ENCODE data around the gene ATF6.

The ATF6 gene

GRCh38 chr1:161981735-161982506 is 215.8 kb downstream of the ATF6 start:
- DNase-seq, result no peak

DNA sequence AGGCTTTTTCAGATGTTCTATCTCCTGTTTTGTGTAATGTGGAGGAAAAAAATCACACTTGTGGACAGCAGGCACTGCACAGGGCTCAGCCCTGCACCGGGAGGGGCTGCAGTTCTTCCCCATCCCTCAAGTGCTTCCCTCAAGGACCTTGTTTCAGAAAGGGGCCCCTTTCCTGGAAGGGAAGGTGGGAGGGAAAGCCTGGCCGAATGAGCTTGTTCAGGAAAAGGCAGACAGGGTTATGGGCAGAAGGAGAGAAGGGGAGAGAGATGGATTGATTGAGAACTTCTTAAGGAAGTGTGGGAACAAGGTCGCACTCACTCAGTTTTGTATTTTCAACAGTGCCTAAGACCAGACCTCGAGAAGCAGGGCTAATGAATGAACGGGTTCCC is 216.4 kb downstream of the ATF6 start:
- no peak for DNase-seq

DNA sequence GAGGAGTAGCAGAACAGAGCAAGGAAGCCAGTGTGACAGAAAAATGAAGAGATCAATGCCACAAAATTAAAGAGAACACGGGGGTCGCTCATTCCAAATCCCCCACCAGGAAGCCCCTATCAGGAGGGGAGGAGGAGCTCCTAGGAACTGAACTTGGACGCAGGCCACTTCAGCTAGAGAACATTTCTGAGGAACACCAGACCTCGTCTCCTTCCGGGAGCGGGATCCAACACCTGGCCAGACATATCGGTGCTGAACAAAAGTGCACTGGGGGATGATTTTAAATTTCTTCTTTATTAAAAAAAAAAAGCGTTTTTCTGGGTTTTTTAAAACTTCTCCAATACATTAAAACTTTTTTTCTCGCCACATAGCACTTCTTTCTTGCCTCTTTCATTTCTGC is 216.8 kb downstream of the ATF6 start:
- DNase-seq, result no peak

DNA sequence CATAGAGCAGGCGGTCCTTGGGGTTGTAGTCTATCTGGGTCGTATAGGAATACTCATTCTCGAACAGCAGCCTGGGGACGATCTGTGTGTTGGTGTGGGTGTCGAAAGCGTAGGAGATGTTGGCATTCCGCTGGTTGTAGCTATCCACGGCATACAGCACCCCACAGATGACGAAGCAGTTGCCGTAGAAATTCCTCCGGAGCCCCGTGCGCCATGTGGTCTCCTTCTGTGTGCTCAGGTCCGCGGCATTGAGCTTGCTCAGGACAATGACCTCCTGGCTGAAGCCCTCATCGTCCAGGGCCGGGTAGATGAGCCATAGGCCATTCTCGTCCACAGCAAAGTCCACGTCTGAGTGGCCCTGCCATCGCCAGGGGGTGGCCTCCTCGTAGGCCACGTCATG is 217.6 kb downstream of the ATF6 start:
- no peak for DNase-seq

DNA sequence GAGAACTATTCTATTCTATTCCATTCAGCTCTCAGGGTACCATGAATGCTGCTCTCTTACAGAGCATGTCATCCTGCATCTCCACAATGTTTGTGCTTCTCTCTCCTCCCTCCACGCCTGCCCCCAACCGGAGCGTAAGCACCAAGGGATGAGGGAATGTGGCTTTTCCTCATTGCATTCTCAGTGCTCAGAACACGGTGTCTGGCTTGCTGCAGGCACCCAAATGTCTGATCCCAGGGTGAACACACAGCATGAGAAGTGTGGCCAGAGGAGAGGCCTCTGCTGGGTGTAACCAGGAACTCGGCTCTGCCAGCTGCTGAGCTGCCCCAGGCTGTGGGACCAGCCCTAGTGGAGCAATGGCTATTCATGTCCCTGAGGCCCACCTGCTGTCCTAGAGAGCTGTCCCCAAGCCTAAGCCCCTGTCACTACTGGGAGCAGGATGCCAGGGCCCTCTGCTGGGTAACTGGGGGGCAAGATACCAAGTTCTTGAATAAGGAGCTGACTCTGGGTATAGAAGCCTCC is 219.2 kb downstream of the ATF6 start:
- no peak for DNase-seq

DNA sequence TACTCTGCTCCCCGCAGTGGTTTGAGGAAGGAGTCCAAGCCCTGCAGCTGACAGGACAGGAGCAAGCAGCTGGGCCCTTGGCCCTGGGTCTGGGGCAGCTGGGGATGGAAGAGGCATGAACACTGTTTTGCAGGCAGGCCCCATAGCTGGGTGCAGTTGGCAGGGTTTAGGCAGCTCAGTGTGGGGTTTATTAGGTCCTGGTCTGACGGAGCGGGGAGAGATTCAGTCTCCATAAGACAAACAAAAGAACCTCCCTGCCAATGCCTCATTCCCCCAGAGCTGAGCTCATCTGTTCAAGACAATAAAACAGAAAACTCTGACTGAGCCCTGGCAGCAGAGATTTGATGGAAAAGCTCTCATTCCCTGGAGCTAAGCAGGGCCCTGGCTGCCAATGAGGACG is 220.2 kb downstream of the ATF6 start:
- DNase-seq, result no peak

DNA sequence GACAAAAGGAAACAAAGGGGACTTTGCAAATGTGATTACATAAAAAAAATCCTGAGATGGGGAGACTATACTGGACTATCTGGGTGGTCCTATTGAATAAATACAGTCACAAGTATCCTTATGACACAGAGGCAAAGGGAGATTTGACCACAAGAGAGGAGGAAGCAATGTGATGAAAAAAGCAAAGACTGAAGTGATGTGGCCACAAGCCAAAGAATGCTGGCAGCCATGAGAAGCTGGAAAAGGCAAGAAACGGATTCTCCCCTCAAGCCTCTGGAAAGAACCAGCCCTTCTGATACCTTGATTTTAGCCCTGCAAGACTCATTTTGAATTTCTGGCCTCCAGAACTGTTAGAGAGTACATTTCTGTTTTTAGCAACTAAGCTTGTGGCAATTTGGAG is 221.2 kb downstream of the ATF6 start:
- no peak for DNase-seq

GRCh38 chr1:161987872-161988271 is 221.8 kb downstream of the ATF6 start:
- DNase-seq, result no peak

DNA sequence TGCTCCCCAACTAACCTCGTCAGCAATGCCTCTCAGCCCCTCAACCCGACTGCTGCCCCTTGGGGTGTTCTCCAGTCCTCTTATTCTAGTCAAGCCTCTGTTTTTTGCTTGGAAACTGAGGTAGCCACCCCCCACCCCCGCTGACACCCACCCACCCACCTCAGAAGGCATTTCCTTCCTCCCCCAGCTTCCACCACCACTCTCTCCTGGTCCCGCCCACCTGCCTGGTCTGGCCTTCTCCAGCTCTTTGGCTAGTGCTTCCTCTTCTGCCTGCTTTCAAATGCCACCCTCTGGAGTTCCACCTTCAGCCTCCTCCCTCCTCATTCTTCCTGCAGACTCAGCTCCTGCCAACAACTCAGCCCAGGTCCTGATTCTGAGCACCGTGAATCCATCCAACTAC is 222.3 kb downstream of the ATF6 start:
- no peak for DNase-seq

DNA sequence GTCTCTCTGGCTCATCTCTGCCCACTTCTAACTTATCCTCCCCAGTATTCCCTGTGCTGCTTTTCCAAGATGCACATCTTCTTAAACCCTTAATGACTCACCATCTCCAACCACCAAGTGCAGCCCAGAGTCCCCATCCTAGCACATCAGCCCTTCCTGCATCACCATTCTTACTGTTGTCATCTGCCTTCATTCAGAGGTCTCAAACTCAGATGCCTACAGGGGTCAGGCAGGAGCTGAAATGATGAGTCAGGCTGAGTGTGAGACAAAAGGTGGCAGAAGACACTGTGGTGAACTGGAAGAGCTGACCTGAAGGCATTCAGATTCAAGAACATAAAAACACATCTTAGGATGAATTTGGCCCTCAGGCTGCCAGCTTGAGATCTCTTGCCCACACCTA is 223.0 kb downstream of the ATF6 start:
- DNase-seq, result no peak

GRCh38 chr1:161989786-161990185 is 223.7 kb downstream of the ATF6 start:
- no peak for DNase-seq

- no peak for DNase-seq
Observed at GRCh38 chr1:161993576-161993975, 227.5 kb downstream of the ATF6 start.

GRCh38 chr1:161994175-161994668 is 228.1 kb downstream of the ATF6 start:
- no peak for DNase-seq

DNA sequence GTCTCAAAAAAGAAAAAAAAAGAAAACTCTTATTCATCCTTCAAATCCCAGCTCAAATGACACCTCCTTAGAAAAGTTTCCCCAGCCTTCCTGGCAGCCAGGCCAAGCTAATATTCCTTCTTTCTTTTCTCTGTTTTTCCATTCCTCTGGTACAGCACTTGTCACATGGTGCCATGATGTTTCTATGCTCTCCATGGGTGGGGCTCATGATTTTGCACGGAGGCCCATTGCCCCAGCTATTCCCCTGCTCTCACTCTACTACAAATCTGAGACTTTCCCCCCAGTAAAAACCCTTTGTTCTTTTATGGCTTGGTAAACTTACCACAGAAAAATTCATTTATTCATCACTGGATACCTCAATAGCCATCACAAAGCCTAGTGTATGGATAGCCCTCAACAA is 231.0 kb downstream of the ATF6 start:
- no peak for DNase-seq

GRCh38 chr1:161998811-161999210 is 232.7 kb downstream of the ATF6 start:
- no peak for DNase-seq

DNA sequence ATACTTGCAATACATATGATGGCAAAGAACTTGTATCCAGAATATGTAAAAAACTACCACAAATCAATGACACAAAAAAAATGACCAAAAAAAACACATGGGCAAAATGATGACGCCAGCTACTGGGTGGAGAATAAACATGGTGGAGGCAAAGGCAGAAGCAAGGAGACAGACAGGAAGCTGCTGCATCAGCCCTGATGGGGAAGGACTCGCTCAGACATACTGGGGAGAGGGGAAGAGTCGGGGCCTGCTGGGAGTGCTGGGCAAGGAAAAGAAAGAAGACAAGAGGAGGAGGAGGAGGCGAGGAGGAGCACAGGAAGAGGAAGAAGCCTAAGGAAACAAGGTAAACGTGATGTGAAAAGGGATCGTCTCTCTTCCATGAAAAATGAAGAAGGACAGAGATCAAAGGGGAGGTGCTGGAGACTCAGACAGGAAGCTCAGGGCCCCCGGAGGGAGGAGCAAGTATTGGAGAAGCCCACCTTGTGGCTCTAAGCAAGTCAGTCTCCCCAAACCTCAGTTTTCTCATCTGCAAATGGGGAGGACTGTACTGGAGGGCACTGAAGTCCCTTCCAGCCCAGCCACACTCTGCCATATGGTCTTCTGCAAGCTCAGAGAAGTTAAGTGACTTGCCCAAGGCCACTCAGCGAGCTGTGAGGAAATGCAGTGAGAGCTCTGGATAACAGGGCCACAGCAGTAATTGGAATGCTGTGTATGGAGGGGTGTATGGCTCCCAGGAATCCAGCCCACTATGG is 233.4 kb downstream of the ATF6 start:
- no peak for DNase-seq

DNA sequence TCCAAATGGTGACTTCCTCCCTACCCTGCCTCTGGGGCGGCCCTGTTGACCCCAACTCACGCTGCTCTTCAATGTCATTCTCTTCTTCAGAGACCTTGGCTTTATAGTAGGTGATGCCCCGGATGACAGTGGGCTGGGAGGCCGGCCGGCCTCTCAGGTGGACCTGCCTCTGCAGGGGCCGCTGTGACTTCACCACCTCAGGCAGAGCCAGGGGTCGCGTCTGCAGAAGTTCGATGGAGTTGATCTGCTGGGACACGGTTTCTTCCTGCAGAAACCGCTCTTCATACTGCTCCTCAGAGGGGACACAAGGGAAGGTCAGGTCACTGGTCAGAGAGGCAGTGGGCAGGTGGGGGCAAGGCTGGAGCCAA is 233.9 kb downstream of the ATF6 start:
- no peak for DNase-seq

DNA sequence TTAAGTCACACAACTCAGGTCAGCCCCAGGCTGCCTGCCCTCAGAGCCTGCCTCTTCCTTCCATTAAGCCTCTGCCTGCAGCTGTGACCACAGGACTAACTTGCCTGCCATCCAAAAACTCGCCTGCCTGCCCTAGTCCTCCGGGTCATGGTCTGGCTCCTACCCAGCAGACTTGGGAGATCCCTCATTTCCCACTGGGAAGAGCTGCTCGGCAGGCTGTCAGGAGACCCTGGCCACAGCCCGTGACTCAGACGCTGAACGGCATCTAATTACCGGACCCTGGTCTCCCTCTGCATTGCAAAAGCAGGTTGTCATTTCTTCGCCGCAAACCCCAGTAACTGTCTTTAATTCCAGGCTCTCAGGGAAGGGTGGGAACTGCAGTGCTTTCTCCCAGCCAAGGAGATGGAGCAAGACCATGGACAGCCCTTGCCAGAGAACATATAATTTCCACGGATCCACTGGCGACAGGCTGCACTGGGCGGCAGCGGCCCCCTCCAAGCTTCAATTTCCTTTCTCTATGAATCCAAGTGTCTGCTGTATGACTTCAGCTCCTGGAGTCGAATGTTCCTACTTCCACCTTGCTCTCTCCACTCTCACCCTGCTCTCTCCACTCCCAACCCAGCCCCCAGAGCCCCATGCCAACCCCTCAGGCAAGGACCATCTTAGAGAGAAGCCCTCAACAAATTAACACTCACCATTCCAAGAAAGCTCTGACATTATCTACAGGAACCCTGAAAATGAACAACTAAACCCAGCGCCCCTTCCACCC is 237.1 kb downstream of the ATF6 start:
- no peak for DNase-seq

- DNase-seq, result no peak
Observed at GRCh38 chr1:162003830-162004215, 237.7 kb downstream of the ATF6 start.

DNA sequence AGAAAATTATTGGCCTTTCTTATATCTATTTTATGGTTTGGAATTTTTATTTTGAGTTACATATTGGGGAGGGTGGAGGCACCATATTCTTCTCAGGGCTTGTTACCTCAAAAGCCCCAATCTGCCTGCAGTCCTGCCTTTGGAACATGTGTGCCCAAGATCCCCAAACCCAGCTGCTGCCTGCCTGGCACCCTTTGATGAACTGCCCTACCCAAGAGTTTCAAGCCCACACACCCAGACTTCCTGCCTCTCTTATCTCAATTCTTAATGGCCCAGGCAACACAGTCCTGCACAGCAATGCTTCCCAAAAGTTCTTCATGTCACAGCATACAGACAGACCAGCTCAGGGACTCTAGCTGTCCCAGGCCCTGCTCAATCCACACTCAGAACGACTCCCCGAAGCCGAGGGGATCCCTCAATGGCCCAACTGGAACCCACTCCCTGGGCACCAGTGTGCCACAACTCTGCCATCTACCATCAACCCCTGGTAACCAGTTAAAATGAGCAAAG is 238.4 kb downstream of the ATF6 start:
- DNase-seq, result no peak

- no peak for DNase-seq
Observed at GRCh38 chr1:162006081-162006480, 240.0 kb downstream of the ATF6 start.

GRCh38 chr1:162007466-162007865 is 241.3 kb downstream of the ATF6 start:
- DNase-seq, result no peak

GRCh38 chr1:162008799-162009198 is 242.7 kb downstream of the ATF6 start:
- no peak for DNase-seq

Data from activated CD8-positive, alpha-beta memory T cell treated with anti-CD3 and anti-CD28 coated beads, Interleukin-2, amount 50 U/mL, for 48 hours (primary cell).